Tibial nerve (tissue), 4 donors: Measurements from ENCODE around the gene TNFRSF18.

Source experiments
- EP300 ChIP-seq, 2 donors: sonication (generic); formaldehyde crosslinking; IDR thresholded peaks; one replicate each; pipeline ENCODE4 v1.6.1; 2017; ENCODE audit warnings: antibody characterized with exemption in 2 of 2, mild to moderate bottlenecking in 1 of 2
- POLR2A ChIP-seq, 2 donors: fragments of 450-650 bp; IDR thresholded peaks; one replicate each; pipeline ENCODE4 v1.6.1; 2017; ENCODE audit warnings: antibody characterized with exemption in 2 of 2, mild to moderate bottlenecking in 2 of 2, moderate library complexity in 2 of 2
- TF ChIP-seq, protein P1 (sequence below), 5 experiments: fragments of 200-600 bp in 3 of 5; fragments of 450-650 bp in 2 of 5; sonication (generic) in 3 of 5; IDR thresholded peaks; one replicate each; pipeline ENCODE4 v1.5.1; 2016 to 2019; ENCODE audit warnings: antibody characterized with exemption in 5 of 5, mild to moderate bottlenecking in 3 of 5, moderate library complexity in 2 of 5

DNA sequence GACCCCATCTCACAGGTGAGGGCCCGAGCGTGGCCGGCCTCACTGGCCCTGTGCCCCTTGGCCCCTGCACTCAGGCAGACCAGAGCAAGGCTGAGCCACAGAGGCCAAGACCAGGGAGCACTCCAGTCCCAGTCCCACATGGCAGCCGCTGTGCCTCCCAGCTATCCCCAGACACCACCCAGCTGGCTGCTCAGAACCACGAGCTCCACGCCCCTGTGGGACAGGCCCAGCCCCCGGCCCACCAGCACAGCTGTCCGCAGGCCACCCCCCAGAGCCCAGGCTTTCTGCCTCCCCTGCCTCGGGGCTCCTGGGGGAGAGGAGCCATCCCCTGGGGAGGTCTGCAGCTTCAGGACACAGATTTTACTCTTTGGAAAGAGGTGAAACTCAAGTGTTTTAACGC, 49.2 kb upstream of the TNFRSF18 start:
- TF ChIP-seq POLR2A (IDR thresholded peaks at IDR 0.05) (no peak), EP300 (IDR thresholded peaks at IDR 0.05) (no peak)
- TF ChIP-seq, protein P1, sequence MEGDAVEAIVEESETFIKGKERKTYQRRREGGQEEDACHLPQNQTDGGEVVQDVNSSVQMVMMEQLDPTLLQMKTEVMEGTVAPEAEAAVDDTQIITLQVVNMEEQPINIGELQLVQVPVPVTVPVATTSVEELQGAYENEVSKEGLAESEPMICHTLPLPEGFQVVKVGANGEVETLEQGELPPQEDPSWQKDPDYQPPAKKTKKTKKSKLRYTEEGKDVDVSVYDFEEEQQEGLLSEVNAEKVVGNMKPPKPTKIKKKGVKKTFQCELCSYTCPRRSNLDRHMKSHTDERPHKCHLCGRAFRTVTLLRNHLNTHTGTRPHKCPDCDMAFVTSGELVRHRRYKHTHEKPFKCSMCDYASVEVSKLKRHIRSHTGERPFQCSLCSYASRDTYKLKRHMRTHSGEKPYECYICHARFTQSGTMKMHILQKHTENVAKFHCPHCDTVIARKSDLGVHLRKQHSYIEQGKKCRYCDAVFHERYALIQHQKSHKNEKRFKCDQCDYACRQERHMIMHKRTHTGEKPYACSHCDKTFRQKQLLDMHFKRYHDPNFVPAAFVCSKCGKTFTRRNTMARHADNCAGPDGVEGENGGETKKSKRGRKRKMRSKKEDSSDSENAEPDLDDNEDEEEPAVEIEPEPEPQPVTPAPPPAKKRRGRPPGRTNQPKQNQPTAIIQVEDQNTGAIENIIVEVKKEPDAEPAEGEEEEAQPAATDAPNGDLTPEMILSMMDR (IDR thresholded peaks at IDR 0.05), result no peak
